ENCODE results near the gene SLC22A15.

DNA sequence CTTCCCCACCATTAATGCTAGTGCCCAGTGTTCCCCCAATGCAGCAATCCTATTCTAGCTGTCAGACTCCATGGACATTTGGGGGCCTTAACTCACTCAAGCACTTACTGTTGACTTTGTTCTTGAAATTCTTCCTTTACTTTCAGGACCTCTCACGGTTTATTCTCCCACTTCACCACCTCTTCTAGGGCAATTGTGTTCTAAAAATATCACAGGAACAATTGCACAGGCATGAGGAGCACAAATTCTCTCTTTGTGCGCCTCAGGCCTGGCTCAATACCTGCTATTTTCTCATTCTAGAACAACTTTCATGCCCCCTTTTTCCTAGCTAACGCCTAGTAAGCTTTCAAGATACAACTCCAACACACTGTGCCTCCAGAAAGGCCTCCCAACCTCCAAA is 142.2 kb downstream of the SLC22A15 start:
- TF ChIP-seq, protein P1, sequence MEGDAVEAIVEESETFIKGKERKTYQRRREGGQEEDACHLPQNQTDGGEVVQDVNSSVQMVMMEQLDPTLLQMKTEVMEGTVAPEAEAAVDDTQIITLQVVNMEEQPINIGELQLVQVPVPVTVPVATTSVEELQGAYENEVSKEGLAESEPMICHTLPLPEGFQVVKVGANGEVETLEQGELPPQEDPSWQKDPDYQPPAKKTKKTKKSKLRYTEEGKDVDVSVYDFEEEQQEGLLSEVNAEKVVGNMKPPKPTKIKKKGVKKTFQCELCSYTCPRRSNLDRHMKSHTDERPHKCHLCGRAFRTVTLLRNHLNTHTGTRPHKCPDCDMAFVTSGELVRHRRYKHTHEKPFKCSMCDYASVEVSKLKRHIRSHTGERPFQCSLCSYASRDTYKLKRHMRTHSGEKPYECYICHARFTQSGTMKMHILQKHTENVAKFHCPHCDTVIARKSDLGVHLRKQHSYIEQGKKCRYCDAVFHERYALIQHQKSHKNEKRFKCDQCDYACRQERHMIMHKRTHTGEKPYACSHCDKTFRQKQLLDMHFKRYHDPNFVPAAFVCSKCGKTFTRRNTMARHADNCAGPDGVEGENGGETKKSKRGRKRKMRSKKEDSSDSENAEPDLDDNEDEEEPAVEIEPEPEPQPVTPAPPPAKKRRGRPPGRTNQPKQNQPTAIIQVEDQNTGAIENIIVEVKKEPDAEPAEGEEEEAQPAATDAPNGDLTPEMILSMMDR (conservative IDR thresholded peaks at IDR 0.05 in 1 of 2, IDR thresholded peaks at IDR 0.05 in 1 of 2; ENCODE audit: low read depth in 1 of 2, low read length in 2 of 2) = no peak
- TF ChIP-seq EZH2 (IDR thresholded peaks at IDR 0.05; ENCODE audit: low read length, missing control alignments) = no peak
